Upper lobe of left lung (tissue), 6 donors: Measurements from ENCODE around the gene GFER. TPM values are rescaled to one million over a fixed set of nuclear protein-coding genes. Genes with fewer than 3 reads are reported as not detected.

ENCODE experiments used
- ATAC-seq, 2 donors: fragments of 200-7000 bp; cut with Tn5 transposase; one replicate each; pipeline ENCODE4 v1.9.1; 2022; ENCODE audit warnings: mild to moderate bottlenecking in 2 of 2, moderate library complexity in 2 of 2; ENCODE audit not compliant: low FRiP score in 2 of 2
- DNase-seq, 2 donors: peaks; one replicate each; pipeline ENCODE4 v3.0.0-alpha.2; 2019 to 2020
- H3K27ac ChIP-seq, 4 donors: fragments of 200-600 bp; sonication (generic); one replicate each; pipeline ENCODE4 v1.5.1; 2016 to 2019
- H3K27me3 ChIP-seq, 4 donors: fragments of 200-600 bp; sonication (generic); one replicate each; pipeline ENCODE4 v1.5.1; 2017 to 2019
- H3K36me3 ChIP-seq, 4 donors: fragments of 200-600 bp; sonication (generic); one replicate each; pipeline ENCODE4 v1.5.1; 2016 to 2019
- H3K4me1 ChIP-seq, 4 donors: fragments of 200-600 bp; sonication (generic); one replicate each; pipeline ENCODE4 v1.5.1; 2018 to 2019
- H3K4me3 ChIP-seq, 4 donors: fragments of 200-600 bp; sonication (generic); one replicate each; pipeline ENCODE4 v1.5.1; 2017 to 2019; ENCODE audit warnings: mild to moderate bottlenecking in 2 of 4, moderate library complexity in 1 of 4
- H3K9me3 ChIP-seq, 4 donors: fragments of 200-600 bp; sonication (generic); one replicate each; pipeline ENCODE4 v1.5.1; 2018 to 2019
- EP300 ChIP-seq, 4 donors: sonication (generic); formaldehyde crosslinking; IDR thresholded peaks; one replicate each; pipeline ENCODE4 v1.5.1; 2017; ENCODE audit warnings: antibody characterized with exemption in 4 of 4, control low read depth in 2 of 4
- POLR2A ChIP-seq, 4 donors: fragments of 450-650 bp; IDR thresholded peaks; one replicate each; pipeline ENCODE4 v1.5.1; 2016 to 2017; ENCODE audit warnings: antibody characterized with exemption in 4 of 4, mild to moderate bottlenecking in 2 of 4
- POLR2AphosphoS5 ChIP-seq, 2 donors: sonication (generic); formaldehyde crosslinking; IDR thresholded peaks; one replicate each; pipeline ENCODE4 v1.5.1; 2017; ENCODE audit warnings: antibody characterized with exemption in 2 of 2
- WGBS, 2 donors: methylation state at CpG; one replicate each; pipeline ENCODE4 v1.1.5; 2017 to 2018; 5-methylcytosine and 5-hydroxymethylcytosine counted together
- total RNA-seq, 6 donors: library from RNA; depleted of rRNA in 4 of 6; stranded (reverse); fragments of >200 nt in 4 of 6; gene quantifications; one replicate each; pipeline versions ENCODE4 v1.1.0 to v1.2.1, GENCODE V29; 2016 to 2021
- TF ChIP-seq, protein P1 (sequence below), 6 experiments: fragments of 450-650 bp in 4 of 6; fragments of 200-600 bp in 2 of 6; sonication (generic) in 2 of 6; IDR thresholded peaks; one replicate each; pipeline ENCODE4 v1.5.1; 2016 to 2019; ENCODE audit warnings: antibody characterized with exemption in 6 of 6
- donor health status: DM: no; HTN: no; CAD: no; lungs with moderate emphysema.
- donor health status: DM: no; HTN: yes; CAD: no; lungs with severe emphysema.

Gene GFER
- total RNA-seq, 6 donors from 2014 or later: 5.2 to 40.3 (median 24.7) TPM

DNA sequence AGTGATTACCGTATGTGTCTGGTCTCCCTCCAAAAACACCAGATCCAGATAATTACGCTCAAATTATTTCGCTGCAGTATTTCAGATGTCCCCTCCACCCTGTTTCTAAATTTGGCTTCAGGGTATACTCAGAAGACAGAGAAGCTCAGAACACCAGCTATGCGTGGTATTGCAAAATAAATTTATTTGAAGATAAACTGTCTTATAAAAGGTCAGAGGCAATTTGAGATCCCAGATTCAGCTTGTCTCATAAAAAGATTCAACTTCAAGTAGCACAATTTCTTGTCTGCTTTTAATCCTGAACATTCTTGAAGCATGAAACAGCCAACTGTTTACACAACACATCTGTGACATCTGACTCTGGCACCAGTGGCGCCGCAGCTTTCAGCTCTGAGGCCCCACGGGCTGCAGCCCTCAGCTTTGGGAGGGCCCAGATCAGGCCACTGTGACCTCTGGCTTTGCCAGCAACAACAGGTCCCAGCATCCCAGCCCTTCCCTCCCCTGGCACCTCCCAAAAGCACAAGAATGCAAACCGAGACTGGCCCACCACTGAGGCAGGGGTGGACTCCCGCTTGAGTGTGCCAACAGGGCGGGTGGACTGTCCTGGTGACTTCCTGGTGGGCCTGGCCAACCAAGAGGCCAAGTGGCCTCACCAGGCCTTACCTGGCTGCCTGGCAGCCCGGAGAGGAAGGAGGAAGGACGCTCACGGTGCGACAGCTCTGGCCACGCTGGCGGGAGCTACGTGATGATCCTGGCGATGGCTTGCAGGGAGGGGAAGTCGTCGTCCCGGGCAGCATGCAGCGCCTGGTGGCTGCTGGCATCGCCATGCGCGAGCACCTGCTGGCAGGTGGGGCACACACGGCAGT is 13.7 kb downstream of the GFER start:
- TF ChIP-seq, protein P1, sequence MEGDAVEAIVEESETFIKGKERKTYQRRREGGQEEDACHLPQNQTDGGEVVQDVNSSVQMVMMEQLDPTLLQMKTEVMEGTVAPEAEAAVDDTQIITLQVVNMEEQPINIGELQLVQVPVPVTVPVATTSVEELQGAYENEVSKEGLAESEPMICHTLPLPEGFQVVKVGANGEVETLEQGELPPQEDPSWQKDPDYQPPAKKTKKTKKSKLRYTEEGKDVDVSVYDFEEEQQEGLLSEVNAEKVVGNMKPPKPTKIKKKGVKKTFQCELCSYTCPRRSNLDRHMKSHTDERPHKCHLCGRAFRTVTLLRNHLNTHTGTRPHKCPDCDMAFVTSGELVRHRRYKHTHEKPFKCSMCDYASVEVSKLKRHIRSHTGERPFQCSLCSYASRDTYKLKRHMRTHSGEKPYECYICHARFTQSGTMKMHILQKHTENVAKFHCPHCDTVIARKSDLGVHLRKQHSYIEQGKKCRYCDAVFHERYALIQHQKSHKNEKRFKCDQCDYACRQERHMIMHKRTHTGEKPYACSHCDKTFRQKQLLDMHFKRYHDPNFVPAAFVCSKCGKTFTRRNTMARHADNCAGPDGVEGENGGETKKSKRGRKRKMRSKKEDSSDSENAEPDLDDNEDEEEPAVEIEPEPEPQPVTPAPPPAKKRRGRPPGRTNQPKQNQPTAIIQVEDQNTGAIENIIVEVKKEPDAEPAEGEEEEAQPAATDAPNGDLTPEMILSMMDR (IDR thresholded peaks at IDR 0.05): no peak
- no peak for TF ChIP-seq POLR2AphosphoS5 (IDR thresholded peaks at IDR 0.05)
- TF ChIP-seq EP300 (IDR thresholded peaks at IDR 0.05): no peak
- no peak for TF ChIP-seq POLR2A (IDR thresholded peaks at IDR 0.05)
- 90 to 91% methylated on average over 22 to 26 of the region's 26 CpGs for WGBS, 2 donors
- DNase-seq (peak in 1 of 2 donors; percentile 78), ATAC-seq (peak in 1 of 2 donors; percentile 40)
- Histone ChIP-seq H3K36me3 (peaks cover 27 to 62% (median 53%) of the 10 kb centered on the region in 4 donors), H3K4me3 (no peak overlapping the region), H3K27ac (peak overlapping the region in 1 of 4 donors; percentile 48), H3K9me3 (peaks cover 0 to under 1% (median 0%) of the 10 kb centered on the region in 4 donors), H3K4me1 (peaks cover 0 to 2% (median under 1%) of the 10 kb centered on the region in 4 donors), H3K27me3 (no peaks in the 10 kb centered on the region)

DNA sequence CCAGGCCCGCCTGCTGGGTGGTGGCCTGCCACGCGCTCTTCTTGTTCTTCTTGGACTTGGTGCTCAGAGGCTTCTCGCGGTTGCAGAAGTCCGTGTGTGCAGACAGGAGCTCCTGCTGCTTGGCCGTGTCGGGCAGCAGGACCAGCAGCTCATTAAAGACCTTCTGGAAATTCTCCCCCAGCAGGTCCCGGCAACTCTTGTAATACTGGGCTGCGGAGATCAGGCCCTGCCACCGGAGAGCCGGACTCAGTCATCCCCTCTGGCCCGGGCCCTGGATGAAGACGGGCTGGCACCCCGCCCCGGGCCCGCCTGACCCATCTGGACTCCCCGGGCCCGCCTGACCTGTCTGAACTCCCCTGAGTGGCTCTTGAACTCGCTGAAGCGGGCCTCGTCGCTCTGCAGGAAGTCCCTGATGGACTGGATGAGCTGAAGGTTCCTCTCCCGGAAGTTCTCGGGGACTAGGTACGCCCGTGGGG is 14.4 kb downstream of the GFER start:
- no peaks in the 10 kb centered on the region for H3K27me3 ChIP-seq
- 93 to 100% methylated on average over 2 to 26 of the region's 27 CpGs for WGBS, 2 donors
- peak in 1 of 2 donors; percentile 81 for DNase-seq
- TF ChIP-seq, protein P1 (IDR thresholded peaks at IDR 0.05): no peak
- TF ChIP-seq POLR2A (IDR thresholded peaks at IDR 0.05): no peak
- TF ChIP-seq EP300 (IDR thresholded peaks at IDR 0.05): no peak
- TF ChIP-seq POLR2AphosphoS5 (IDR thresholded peaks at IDR 0.05): no peak
- H3K9me3 ChIP-seq: no peaks in the 10 kb centered on the region
- peak overlapping the region in 1 of 4 donors; percentile 48 for H3K27ac ChIP-seq
- peaks cover 30 to 68% (median 59%) of the 10 kb centered on the region in 4 donors for H3K36me3 ChIP-seq
- no peak overlapping the region for H3K4me3 ChIP-seq
- ATAC-seq: no peak
- peaks cover 0 to 1% (median under 1%) of the 10 kb centered on the region in 4 donors for H3K4me1 ChIP-seq

GRCh38 chr16:1998852-1999801 is 15.1 kb downstream of the GFER start:
- DNase-seq: peak in 1 of 2 donors; percentile 78
- TF ChIP-seq EP300 (IDR thresholded peaks at IDR 0.05) (no peak), POLR2A (IDR thresholded peaks at IDR 0.05) (no peak), POLR2AphosphoS5 (IDR thresholded peaks at IDR 0.05) (no peak)
- TF ChIP-seq, protein P1 (IDR thresholded peaks at IDR 0.05): no peak
- peaks cover 6 to 9% (median 8%) of the 10 kb centered on the region in 4 donors for H3K4me1 ChIP-seq
- H3K4me3 ChIP-seq: no peak overlapping the region
- no peaks in the 10 kb centered on the region for H3K9me3 ChIP-seq
- no peaks in the 10 kb centered on the region for H3K27me3 ChIP-seq
- no peak for ATAC-seq
- H3K36me3 ChIP-seq: peaks cover 30 to 70% (median 59%) of the 10 kb centered on the region in 4 donors
- 91 to 93% methylated on average over 18 to 34 of the region's 39 CpGs for WGBS, 2 donors
- H3K27ac ChIP-seq: peak overlapping the region in 1 of 4 donors; percentile 48

DNA sequence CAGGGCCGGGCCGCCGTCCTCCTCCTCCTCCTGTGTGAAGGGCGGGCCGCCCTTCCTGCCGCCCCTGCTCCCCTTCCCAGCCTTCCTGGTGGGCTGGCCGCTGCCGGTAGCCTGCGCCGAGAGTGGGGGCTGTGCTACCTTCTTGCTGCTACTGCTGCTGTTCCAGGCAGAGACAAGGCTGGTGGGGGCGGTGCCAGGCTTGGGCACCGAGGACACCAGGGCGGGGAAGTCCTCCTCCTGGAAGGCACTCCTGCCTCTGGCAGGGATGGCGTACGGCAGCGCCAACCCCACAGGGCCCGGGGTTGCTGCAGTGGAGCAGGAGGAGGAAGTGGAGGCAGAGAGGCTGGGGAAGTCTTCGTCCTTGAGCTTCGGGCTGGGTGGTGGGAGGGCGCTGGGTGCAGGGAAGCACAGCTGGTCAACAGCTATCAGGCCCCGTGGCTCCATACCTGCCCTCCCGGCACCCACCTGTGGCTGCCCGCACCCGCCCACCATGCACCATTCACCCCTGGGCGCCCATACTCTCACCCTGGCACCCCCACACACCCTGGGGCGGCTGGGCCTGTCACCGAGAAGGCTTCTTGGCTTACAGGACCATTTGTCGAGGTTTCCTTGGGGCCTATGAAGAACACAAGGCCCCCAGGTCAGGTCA is 16.0 kb downstream of the GFER start:
- WGBS, 2 donors: 91 to 95% methylated on average over 14 to 21 of the region's 28 CpGs
- peaks cover 15 to 17% (median 16%) of the 10 kb centered on the region in 4 donors for H3K4me1 ChIP-seq
- H3K27me3 ChIP-seq: no peaks in the 10 kb centered on the region
- no peak overlapping the region for H3K27ac ChIP-seq
- DNase-seq: peak in 1 of 2 donors; percentile 72
- H3K9me3 ChIP-seq: no peaks in the 10 kb centered on the region
- H3K4me3 ChIP-seq: no peak overlapping the region
- no peak for ATAC-seq
- H3K36me3 ChIP-seq: peaks cover 30 to 70% (median 59%) of the 10 kb centered on the region in 4 donors
- TF ChIP-seq, protein P1 (IDR thresholded peaks at IDR 0.05): no peak
- TF ChIP-seq POLR2AphosphoS5 (IDR thresholded peaks at IDR 0.05) (no peak), EP300 (IDR thresholded peaks at IDR 0.05) (no peak), POLR2A (IDR thresholded peaks at IDR 0.05) (no peak)
